Measurements from ENCODE around the gene EPHB1.

Gene EPHB1

DNA sequence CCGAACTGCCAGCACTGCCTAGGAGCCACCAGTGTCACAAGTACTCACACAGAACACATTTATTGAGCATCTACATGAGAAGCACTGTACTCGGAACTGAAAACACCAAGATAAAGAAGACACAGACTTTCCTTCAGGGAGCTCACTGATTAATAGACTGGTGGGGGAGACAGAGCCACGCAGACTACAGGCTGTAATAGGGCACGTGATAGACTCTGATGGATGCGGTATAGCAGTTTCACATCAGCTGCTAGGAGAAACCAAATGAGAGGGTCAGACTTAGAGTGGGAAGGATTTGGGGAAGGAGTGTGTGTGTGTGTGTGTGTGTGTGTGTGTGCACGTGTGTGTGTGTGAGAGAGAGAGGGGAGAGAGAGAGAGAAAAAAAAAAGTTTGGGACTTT, 12.1 kb downstream of the EPHB1 start:
- Histone ChIP-seq H2AK5ac (ENCODE audit: low read depth, low read length) (no peak overlapping the region), H3K4me2 (ENCODE audit: insufficient read depth, low read length, poor library complexity, severe bottlenecking) (no peak overlapping the region), H3K4ac (ENCODE audit: low read length) (no peak overlapping the region), H3K27me3 (ENCODE audit: control insufficient read depth in 3 of 3, insufficient read depth in 3 of 3, low read depth in 1 of 3, low read length in 3 of 3) (no peaks in the 10 kb centered on the region), H2AFZ (ENCODE audit: low read length) (no peak overlapping the region), H2BK15ac (ENCODE audit: low read length) (no peak overlapping the region), H3K4me1 (ENCODE audit: control insufficient read depth in 2 of 2, insufficient read depth in 1 of 2, low read depth in 1 of 2, low read length in 2 of 2) (peaks cover 0 to 14% of the 10 kb centered on the region in 2 donors), H2BK12ac (ENCODE audit: low read length) (no peak overlapping the region), H3K36me3 (replicated peaks in 1 of 2; ENCODE audit: control insufficient read depth in 2 of 2, insufficient read depth in 2 of 2, low read length in 2 of 2) (no peaks in the 10 kb centered on the region), H3K79me1 (ENCODE audit: low read depth, low read length) (no peaks in the 10 kb centered on the region), H2BK120ac (ENCODE audit: low read depth, low read length) (no peak overlapping the region), H3K23ac (ENCODE audit: low read depth, low read length, poor library complexity) (no peak overlapping the region), H4K8ac (ENCODE audit: low read depth, low read length) (no peak overlapping the region), H3K14ac (ENCODE audit: low read length) (no peak overlapping the region), H3K18ac (ENCODE audit: low read length) (no peak overlapping the region), H4K91ac (ENCODE audit: low read depth, low read length, poor library complexity) (no peak overlapping the region), H3K4me3 (ENCODE audit: low read length in 2 of 2) (no peak overlapping the region), H3K9ac (ENCODE audit: low read depth, low read length, poor library complexity) (no peak overlapping the region), H3K9me3 (replicated peaks in 1 of 2; ENCODE audit: control insufficient read depth in 2 of 2, insufficient read depth in 1 of 2, low read depth in 1 of 2, low read length in 2 of 2) (no peaks in the 10 kb centered on the region), H2BK5ac (ENCODE audit: low read length) (no peak overlapping the region), H3K27ac (replicated peaks; ENCODE audit: low read length) (no peak overlapping the region)
- WGBS, 2 donors (ENCODE audit: extremely low coverage in 2 of 2, insufficient read length in 2 of 2, insufficient replicate concordance in 1 of 2) = no CpG with 5 or more reads among the region's 6 CpGs
- no peak for DNase-seq (ENCODE audit: low spot score)

GRCh38 chr3:134808835-134809234, 13.8 kb downstream of the EPHB1 start:
- no peak overlapping the region for H2BK5ac ChIP-seq (ENCODE audit: low read length)
- no peak overlapping the region for H2AK5ac ChIP-seq (ENCODE audit: low read depth, low read length)
- H3K4me1 ChIP-seq (ENCODE audit: control insufficient read depth in 2 of 2, insufficient read depth in 1 of 2, low read depth in 1 of 2, low read length in 2 of 2) = peaks cover 0 to 14% of the 10 kb centered on the region in 2 donors
- H3K18ac ChIP-seq (ENCODE audit: low read length) = no peak overlapping the region
- no peak overlapping the region for H2BK12ac ChIP-seq (ENCODE audit: low read length)
- H3K27ac ChIP-seq (replicated peaks; ENCODE audit: low read length) = no peak overlapping the region
- H3K9me3 ChIP-seq (replicated peaks in 1 of 2; ENCODE audit: control insufficient read depth in 2 of 2, insufficient read depth in 1 of 2, low read depth in 1 of 2, low read length in 2 of 2) = no peaks in the 10 kb centered on the region
- no peak overlapping the region for H4K8ac ChIP-seq (ENCODE audit: low read depth, low read length)
- H2BK15ac ChIP-seq (ENCODE audit: low read length) = no peak overlapping the region
- no peak overlapping the region for H2BK120ac ChIP-seq (ENCODE audit: low read depth, low read length)
- H3K27me3 ChIP-seq (ENCODE audit: control insufficient read depth in 3 of 3, insufficient read depth in 3 of 3, low read depth in 1 of 3, low read length in 3 of 3) = no peaks in the 10 kb centered on the region
- no peak overlapping the region for H3K4me3 ChIP-seq (ENCODE audit: low read length in 2 of 2)
- H2AFZ ChIP-seq (ENCODE audit: low read length) = no peak overlapping the region
- H3K14ac ChIP-seq (ENCODE audit: low read length) = no peak overlapping the region
- whole genome bisulfite sequencing, 2 donors (ENCODE audit: extremely low coverage in 2 of 2, insufficient read length in 2 of 2, insufficient replicate concordance in 1 of 2) = no CpG with 5 or more reads among the region's 1 CpG
- no peak overlapping the region for H3K23ac ChIP-seq (ENCODE audit: low read depth, low read length, poor library complexity)
- no peak overlapping the region for H4K91ac ChIP-seq (ENCODE audit: low read depth, low read length, poor library complexity)
- H3K4me2 ChIP-seq (ENCODE audit: insufficient read depth, low read length, poor library complexity, severe bottlenecking) = no peak overlapping the region
- H3K4ac ChIP-seq (ENCODE audit: low read length) = no peak overlapping the region
- H3K79me1 ChIP-seq (ENCODE audit: low read depth, low read length) = no peaks in the 10 kb centered on the region
- H3K9ac ChIP-seq (ENCODE audit: low read depth, low read length, poor library complexity) = no peak overlapping the region
- no peaks in the 10 kb centered on the region for H3K36me3 ChIP-seq (replicated peaks in 1 of 2; ENCODE audit: control insufficient read depth in 2 of 2, insufficient read depth in 2 of 2, low read length in 2 of 2)
- DNase-seq (ENCODE audit: low spot score) = no peak

DNA sequence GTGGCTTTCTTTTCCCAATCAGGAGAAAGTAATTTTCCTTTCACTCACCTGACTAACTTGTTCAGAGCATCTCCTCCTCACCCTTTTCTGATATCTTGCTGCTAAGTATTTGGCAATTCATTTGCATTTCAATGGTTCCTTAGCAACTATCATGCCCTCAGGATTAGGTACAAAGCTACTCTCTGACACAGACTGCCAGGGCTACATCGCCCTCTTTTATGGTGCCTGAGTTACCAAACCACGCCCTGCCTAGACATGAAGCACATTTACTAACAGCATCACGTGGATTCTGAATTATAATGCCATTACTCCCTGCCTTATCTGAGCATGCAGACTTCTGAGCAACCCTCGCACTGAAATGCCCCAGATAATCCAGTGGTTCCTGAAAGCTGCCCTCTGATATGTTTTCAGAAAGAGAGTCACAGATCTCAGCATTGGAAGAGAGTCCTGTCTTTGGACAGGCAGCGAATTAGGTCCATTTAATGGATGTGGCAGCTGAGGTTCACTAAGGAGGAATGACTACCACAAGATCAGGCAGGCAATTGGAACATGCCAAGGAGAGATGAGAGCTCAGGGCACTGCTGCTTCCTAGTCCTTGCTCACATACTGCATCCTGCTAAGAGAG, 14.5 kb downstream of the EPHB1 start:
- Histone ChIP-seq H3K4me3 (ENCODE audit: low read length in 2 of 2) (no peak overlapping the region), H2AK5ac (ENCODE audit: low read depth, low read length) (no peak overlapping the region), H3K14ac (ENCODE audit: low read length) (no peak overlapping the region), H3K18ac (ENCODE audit: low read length) (no peak overlapping the region), H3K27ac (replicated peaks; ENCODE audit: low read length) (no peak overlapping the region), H3K27me3 (ENCODE audit: control insufficient read depth in 3 of 3, insufficient read depth in 3 of 3, low read depth in 1 of 3, low read length in 3 of 3) (no peaks in the 10 kb centered on the region), H3K23ac (ENCODE audit: low read depth, low read length, poor library complexity) (no peak overlapping the region), H2BK15ac (ENCODE audit: low read length) (no peak overlapping the region), H3K9ac (ENCODE audit: low read depth, low read length, poor library complexity) (no peak overlapping the region), H2AFZ (ENCODE audit: low read length) (no peak overlapping the region), H3K4me1 (ENCODE audit: control insufficient read depth in 2 of 2, insufficient read depth in 1 of 2, low read depth in 1 of 2, low read length in 2 of 2) (peaks cover 0 to 14% of the 10 kb centered on the region in 2 donors), H2BK120ac (ENCODE audit: low read depth, low read length) (no peak overlapping the region), H3K9me3 (replicated peaks in 1 of 2; ENCODE audit: control insufficient read depth in 2 of 2, insufficient read depth in 1 of 2, low read depth in 1 of 2, low read length in 2 of 2) (no peaks in the 10 kb centered on the region), H3K4ac (ENCODE audit: low read length) (no peak overlapping the region), H3K4me2 (ENCODE audit: insufficient read depth, low read length, poor library complexity, severe bottlenecking) (no peak overlapping the region), H3K36me3 (replicated peaks in 1 of 2; ENCODE audit: control insufficient read depth in 2 of 2, insufficient read depth in 2 of 2, low read length in 2 of 2) (no peaks in the 10 kb centered on the region), H3K79me1 (ENCODE audit: low read depth, low read length) (no peaks in the 10 kb centered on the region), H2BK5ac (ENCODE audit: low read length) (no peak overlapping the region), H4K91ac (ENCODE audit: low read depth, low read length, poor library complexity) (no peak overlapping the region), H2BK12ac (ENCODE audit: low read length) (no peak overlapping the region), H4K8ac (ENCODE audit: low read depth, low read length) (no peak overlapping the region)
- DNase-seq (ENCODE audit: low spot score) = no peak
- no CpG with 5 or more reads among the region's 5 CpGs for WGBS, 2 donors (ENCODE audit: extremely low coverage in 2 of 2, insufficient read length in 2 of 2, insufficient replicate concordance in 1 of 2)

GRCh38 chr3:134810052-134810435, 15.0 kb downstream of the EPHB1 start:
- H3K23ac ChIP-seq (ENCODE audit: low read depth, low read length, poor library complexity) = no peak overlapping the region
- no peak overlapping the region for H3K4me2 ChIP-seq (ENCODE audit: insufficient read depth, low read length, poor library complexity, severe bottlenecking)
- H3K9ac ChIP-seq (ENCODE audit: low read depth, low read length, poor library complexity) = no peak overlapping the region
- H2AK5ac ChIP-seq (ENCODE audit: low read depth, low read length) = no peak overlapping the region
- H3K36me3 ChIP-seq (replicated peaks in 1 of 2; ENCODE audit: control insufficient read depth in 2 of 2, insufficient read depth in 2 of 2, low read length in 2 of 2) = no peaks in the 10 kb centered on the region
- no peak overlapping the region for H2BK5ac ChIP-seq (ENCODE audit: low read length)
- no peaks in the 10 kb centered on the region for H3K79me1 ChIP-seq (ENCODE audit: low read depth, low read length)
- no CpG with 5 or more reads among the region's 2 CpGs for WGBS, 2 donors (ENCODE audit: extremely low coverage in 2 of 2, insufficient read length in 2 of 2, insufficient replicate concordance in 1 of 2)
- no peak overlapping the region for H2BK120ac ChIP-seq (ENCODE audit: low read depth, low read length)
- H4K8ac ChIP-seq (ENCODE audit: low read depth, low read length) = no peak overlapping the region
- H3K4me3 ChIP-seq (ENCODE audit: low read length in 2 of 2) = no peak overlapping the region
- H3K4me1 ChIP-seq (ENCODE audit: control insufficient read depth in 2 of 2, insufficient read depth in 1 of 2, low read depth in 1 of 2, low read length in 2 of 2) = peaks cover 0 to 14% of the 10 kb centered on the region in 2 donors
- no peak overlapping the region for H3K14ac ChIP-seq (ENCODE audit: low read length)
- no peak overlapping the region for H3K27ac ChIP-seq (replicated peaks; ENCODE audit: low read length)
- H2BK12ac ChIP-seq (ENCODE audit: low read length) = no peak overlapping the region
- no peaks in the 10 kb centered on the region for H3K9me3 ChIP-seq (replicated peaks in 1 of 2; ENCODE audit: control insufficient read depth in 2 of 2, insufficient read depth in 1 of 2, low read depth in 1 of 2, low read length in 2 of 2)
- H3K27me3 ChIP-seq (ENCODE audit: control insufficient read depth in 3 of 3, insufficient read depth in 3 of 3, low read depth in 1 of 3, low read length in 3 of 3) = no peaks in the 10 kb centered on the region
- no peak for DNase-seq (ENCODE audit: low spot score)
- no peak overlapping the region for H3K18ac ChIP-seq (ENCODE audit: low read length)
- no peak overlapping the region for H3K4ac ChIP-seq (ENCODE audit: low read length)
- no peak overlapping the region for H4K91ac ChIP-seq (ENCODE audit: low read depth, low read length, poor library complexity)
- no peak overlapping the region for H2AFZ ChIP-seq (ENCODE audit: low read length)
- no peak overlapping the region for H2BK15ac ChIP-seq (ENCODE audit: low read length)
